ENCODE results near the gene DTX3L. TPM values are rescaled to one million over a fixed set of nuclear protein-coding genes. Genes with fewer than 3 reads are reported as not detected.

Gene DTX3L
- total and polyA plus RNA-seq, 10 of the 15 experiments (the other 5 are each of a cell fraction or from before 2014, with no cell fraction given) = 9.9 to 41.4 (median 21.7) TPM

DNA sequence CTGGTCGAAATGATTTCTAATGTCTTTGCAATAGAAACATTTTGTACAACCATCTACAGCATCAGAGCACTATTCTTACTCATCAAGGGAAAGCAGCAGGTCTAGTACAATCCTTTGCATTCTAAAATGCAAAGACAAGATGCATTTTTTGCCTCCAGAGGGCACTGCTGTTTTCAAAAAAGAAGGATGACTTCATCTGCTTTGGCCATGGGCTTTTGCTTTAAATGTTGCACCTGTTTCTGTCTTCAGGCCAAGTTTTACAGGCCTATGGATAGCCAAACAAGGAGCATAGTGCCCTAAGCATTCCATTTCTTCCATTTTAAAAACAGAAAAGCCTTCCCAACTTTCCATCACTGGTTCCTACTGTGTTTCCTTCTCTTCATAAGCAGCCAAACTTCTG, 3.5 kb upstream of the DTX3L start (continued):
- peak; percentile 33 for TF ChIP-seq SKIL (IDR thresholded peaks at IDR 0.05; ENCODE audit: low read depth, poor library complexity, severe bottlenecking)
- TF ChIP-seq SPI1 (IDR thresholded peaks at IDR 0.05; ENCODE audit: borderline replicate concordance, insufficient read depth, low read depth, low read length) = no peak
- TF ChIP-seq POLR2AphosphoS5 (IDR thresholded peaks at IDR 0.05; ENCODE audit: low read length) = no peak
- TF ChIP-seq RB1 (IDR thresholded peaks at IDR 0.05; ENCODE audit: borderline replicate concordance) = no peak
- no peak for TF ChIP-seq CEBPB (IDR thresholded peaks at IDR 0.05; ENCODE audit: borderline replicate concordance in 1 of 2, low read depth in 2 of 2, low read length in 2 of 2)
- no peak for TF ChIP-seq CHD4 (IDR thresholded peaks at IDR 0.05)
- TF ChIP-seq JUNB (IDR thresholded peaks at IDR 0.05) = peak; percentile 51
- TF ChIP-seq CREM (IDR thresholded peaks at IDR 0.05; ENCODE audit: low read depth) = no peak
- TF ChIP-seq RELA (IDR thresholded peaks at IDR 0.05; ENCODE audit: borderline replicate concordance, partially characterized antibody) = no peak
- 0 out of 2 replicates have a peak, but pooled peaks have one; percentile 42 for TF ChIP-seq IRF4 (IDR thresholded peaks at IDR 0.05; ENCODE audit: low read depth, low read length)
- TF ChIP-seq PBX3 (IDR thresholded peaks at IDR 0.05; ENCODE audit: insufficient replicate concordance, low read depth, low read length) = no peak
- TF ChIP-seq HDAC6 (IDR thresholded peaks at IDR 0.05; ENCODE audit: unreplicated experiment) = no peak
- no peak for TF ChIP-seq SUZ12 (IDR thresholded peaks at IDR 0.05; ENCODE audit: unreplicated experiment)
- no peak for TF ChIP-seq PKNOX1 (IDR thresholded peaks at IDR 0.05)
- no peak for TF ChIP-seq HDAC2 (IDR thresholded peaks at IDR 0.05)
- no peak for TF ChIP-seq EP300 (IDR thresholded peaks at IDR 0.05; ENCODE audit: borderline replicate concordance in 1 of 2, control insufficient read depth in 1 of 2, low read depth in 2 of 2, low read length in 2 of 2)
- TF ChIP-seq NFYA (IDR thresholded peaks at IDR 0.05; ENCODE audit: borderline replicate concordance, low read depth, low read length) = no peak
- no peak for TF ChIP-seq ZZZ3 (IDR thresholded peaks at IDR 0.05; ENCODE audit: control insufficient read depth, insufficient read length, low read depth)
- no peak for TF ChIP-seq KAT2A (conservative IDR thresholded peaks at IDR 0.05; ENCODE audit: control insufficient read depth, low read depth, low read length)
- TF ChIP-seq BRCA1 (IDR thresholded peaks at IDR 0.05; ENCODE audit: low read depth, low read length) = no peak
- no peak for TF ChIP-seq EGR1 (IDR thresholded peaks at IDR 0.05; ENCODE audit: borderline replicate concordance in 1 of 2, low read depth in 2 of 2, low read length in 2 of 2)
- peak; percentile 92 for TF ChIP-seq SMC3 (IDR thresholded peaks at IDR 0.05; ENCODE audit: borderline replicate concordance, low read length)
- TF ChIP-seq BMI1 (IDR thresholded peaks at IDR 0.05; ENCODE audit: borderline replicate concordance) = no peak
- no peak for TF ChIP-seq LARP7 (IDR thresholded peaks at IDR 0.05)
- no peak for TF ChIP-seq PAX8 (IDR thresholded peaks at IDR 0.05)
- 0 out of 2 replicates have a peak, but pooled peaks have one; percentile 41 for TF ChIP-seq FOXM1 (IDR thresholded peaks at IDR 0.05; ENCODE audit: low read depth, low read length)
